Karpas-422 (cell line): Measurements from ENCODE around the gene CD38. TPM values are rescaled to one million over a fixed set of nuclear protein-coding genes. Genes with fewer than 3 reads are reported as not detected.

Experiments used
- DNase-seq: peaks from one replicate; pipeline ENCODE4 v3.0.0-alpha.2; 2015
- H2AFZ ChIP-seq: fragments of 200-600 bp; sonication (generic); 2 replicates; pipeline ENCODE4 v1.6.1; 2014; ENCODE audit warnings: antibody characterized with exemption, low read length, mixed read lengths
- H3K27ac ChIP-seq: fragments of 200-600 bp; sonication (generic); 2 replicates; pipeline ENCODE4 v1.5.1; 2014; ENCODE audit warnings: mild to moderate bottlenecking, low read length, moderate library complexity
- H3K27me3 ChIP-seq: fragments of 200-600 bp; sonication (generic); 2 replicates; pipeline ENCODE4 v1.6.1; 2014; ENCODE audit warnings: low read length, mixed read lengths
- H3K36me3 ChIP-seq: fragments of 200-600 bp; sonication (generic); 2 replicates; pipeline ENCODE4 v1.6.1; 2014; ENCODE audit warnings: low read length, mixed read lengths; ENCODE audit not compliant: insufficient read depth
- H3K4me1 ChIP-seq: fragments of 200-600 bp; sonication (generic); 2 replicates; pipeline ENCODE4 v1.6.1; 2014; ENCODE audit warnings: mild to moderate bottlenecking, low read length, mixed read lengths
- H3K4me2 ChIP-seq: fragments of 200-600 bp; sonication (generic); 2 replicates; pipeline ENCODE4 v1.6.1; 2014; ENCODE audit warnings: low read length, low read depth, mild to moderate bottlenecking; ENCODE audit not compliant: poor library complexity, severe bottlenecking
- H3K4me3 ChIP-seq: fragments of 200-600 bp; sonication (generic); 2 replicates; pipeline ENCODE4 v1.5.1; 2014; ENCODE audit warnings: mild to moderate bottlenecking, antibody characterized with exemption, low read length, mixed read lengths
- H3K79me2 ChIP-seq: fragments of 200-600 bp; sonication (generic); 2 replicates; pipeline ENCODE4 v1.6.1; 2014; ENCODE audit warnings: mild to moderate bottlenecking, low read length, mixed read lengths
- H3K9ac ChIP-seq: fragments of 200-600 bp; sonication (generic); 2 replicates; pipeline ENCODE4 v1.6.0; 2014; ENCODE audit warnings: low read length
- H3K9me2 ChIP-seq: fragments of 200-600 bp; sonication (generic), shearing (Covaris generic); replicated peaks from 2 replicates; pipeline ENCODE4 v1.6.0; 2014; ENCODE audit warnings: mild to moderate bottlenecking, low read length, moderate library complexity; ENCODE audit not compliant: insufficient read depth
- H3K9me3 ChIP-seq: fragments of 300-700, 200-600 bp; sonication (generic); 2 replicates; pipeline ENCODE4 v1.6.1; 2014; ENCODE audit warnings: low read length, mixed read lengths
- H4K20me1 ChIP-seq: fragments of 200-600 bp; sonication (generic); 2 replicates; pipeline ENCODE4 v1.6.1; 2014; ENCODE audit warnings: mild to moderate bottlenecking, antibody characterized with exemption, low read length, low read depth; ENCODE audit not compliant: insufficient read depth
- total RNA-seq: library from RNA; depleted of rRNA; stranded (reverse); fragments of >200 nt; shearing (Covaris generic); gene quantifications from 2 replicates; pipeline ENCODE4 v1.2.3, GENCODE V29; 2014; ENCODE audit warnings: low replicate concordance; rRNA removed

CD38 gene
- total RNA-seq, 1 experiment from 2014 or later = 3.6 TPM

GRCh38 chr4:15897577-15897976, 119.4 kb downstream of the CD38 start:
- Histone ChIP-seq H3K9me2 (no peaks in the 10 kb centered on the region), H4K20me1 (no peaks in the 10 kb centered on the region), H3K4me2 (no peak overlapping the region), H3K4me1 (no peaks in the 10 kb centered on the region), H3K4me3 (no peak overlapping the region), H3K27me3 (no peaks in the 10 kb centered on the region), H3K27ac (no peak overlapping the region), H3K9me3 (no peaks in the 10 kb centered on the region), H3K36me3 (no peaks in the 10 kb centered on the region), H3K79me2 (no peaks in the 10 kb centered on the region), H3K9ac (no peak overlapping the region), H2AFZ (no peak overlapping the region)
- DNase-seq = no peak

- Histone ChIP-seq H3K27me3 (no peaks in the 10 kb centered on the region), H3K79me2 (no peaks in the 10 kb centered on the region)
- no peak for DNase-seq
Measured at GRCh38 chr4:15898902-15899301, 120.8 kb downstream of the CD38 start.

GRCh38 chr4:15899511-15899910, 121.4 kb downstream of the CD38 start:
- Histone ChIP-seq H3K27ac (no peak overlapping the region), H3K9ac (no peak overlapping the region), H2AFZ (no peak overlapping the region), H3K36me3 (no peaks in the 10 kb centered on the region), H4K20me1 (no peaks in the 10 kb centered on the region), H3K9me3 (no peaks in the 10 kb centered on the region), H3K9me2 (no peaks in the 10 kb centered on the region), H3K4me1 (no peaks in the 10 kb centered on the region), H3K4me3 (no peak overlapping the region), H3K79me2 (no peaks in the 10 kb centered on the region), H3K27me3 (no peaks in the 10 kb centered on the region), H3K4me2 (no peak overlapping the region)
- no peak for DNase-seq

More at GRCh38 chr4:15898902-15899301, 120.8 kb downstream of the CD38 start:
- Histone ChIP-seq H3K9me2 (no peaks in the 10 kb centered on the region), H3K9me3 (no peaks in the 10 kb centered on the region), H3K36me3 (no peaks in the 10 kb centered on the region), H3K27ac (no peak overlapping the region), H3K4me2 (no peak overlapping the region), H3K9ac (no peak overlapping the region), H3K4me1 (no peaks in the 10 kb centered on the region), H2AFZ (no peak overlapping the region), H3K4me3 (no peak overlapping the region), H4K20me1 (no peaks in the 10 kb centered on the region)

- Histone ChIP-seq H3K9me3 (no peaks in the 10 kb centered on the region), H3K4me1 (no peaks in the 10 kb centered on the region), H3K4me3 (no peak overlapping the region), H3K27me3 (no peaks in the 10 kb centered on the region), H3K4me2 (no peak overlapping the region), H3K79me2 (no peaks in the 10 kb centered on the region), H3K27ac (no peak overlapping the region), H3K9me2 (no peaks in the 10 kb centered on the region), H3K36me3 (no peaks in the 10 kb centered on the region), H3K9ac (no peak overlapping the region), H4K20me1 (no peaks in the 10 kb centered on the region), H2AFZ (no peak overlapping the region)
- no peak for DNase-seq
Measured at GRCh38 chr4:15901007-15901406, 122.9 kb downstream of the CD38 start.

GRCh38 chr4:15901998-15902397, 123.9 kb downstream of the CD38 start:
- H3K36me3 ChIP-seq = no peaks in the 10 kb centered on the region
- no peaks in the 10 kb centered on the region for H4K20me1 ChIP-seq
- no peaks in the 10 kb centered on the region for H3K9me2 ChIP-seq
- no peaks in the 10 kb centered on the region for H3K79me2 ChIP-seq
- H3K27me3 ChIP-seq = no peaks in the 10 kb centered on the region
- H3K4me2 ChIP-seq = no peak overlapping the region
- no peaks in the 10 kb centered on the region for H3K4me1 ChIP-seq
- no peak overlapping the region for H3K4me3 ChIP-seq
- DNase-seq = no peak
- no peak overlapping the region for H3K27ac ChIP-seq
- no peak overlapping the region for H3K9ac ChIP-seq
- H3K9me3 ChIP-seq = no peaks in the 10 kb centered on the region
- H2AFZ ChIP-seq = no peak overlapping the region

GRCh38 chr4:15902746-15903145, 124.6 kb downstream of the CD38 start:
- Histone ChIP-seq H3K9me3 (no peaks in the 10 kb centered on the region), H3K79me2 (no peaks in the 10 kb centered on the region), H3K4me1 (no peaks in the 10 kb centered on the region)

More at GRCh38 chr4:15902746-15903145, 124.6 kb downstream of the CD38 start:
- DNase-seq = no peak
- H3K4me2 ChIP-seq = no peak overlapping the region
- H3K9ac ChIP-seq = no peak overlapping the region
- no peaks in the 10 kb centered on the region for H3K27me3 ChIP-seq
- H3K4me3 ChIP-seq = no peak overlapping the region
- no peak overlapping the region for H3K27ac ChIP-seq
- no peaks in the 10 kb centered on the region for H3K9me2 ChIP-seq
- H3K36me3 ChIP-seq = no peaks in the 10 kb centered on the region
- no peak overlapping the region for H2AFZ ChIP-seq
- no peaks in the 10 kb centered on the region for H4K20me1 ChIP-seq

Other genes with a start within 250 kb of the CD38 start
- 35.6 and 78.2 TPM in 2 replicates for gene FBXL5, start 123.0 kb upstream of the CD38 start, total RNA-seq
- 15.1 and 18.3 TPM in 2 replicates for gene FAM200B, start 96.5 kb upstream of the CD38 start, total RNA-seq
- gene BST1, start 75.3 kb upstream of the CD38 start, total RNA-seq = not detected in 2 replicates
- gene FGFBP1, start 160.4 kb downstream of the CD38 start, total RNA-seq = not detected in 2 replicates
- gene FGFBP2, start 184.8 kb downstream of the CD38 start, total RNA-seq = not detected in 2 replicates